C1 segment of cervical spinal cord (tissue), 14 donors: Measurements from ENCODE around the gene ERO1B.
A peak's percentile ranks its signal among the peaks of the same experiment; 100 is the strongest.

ENCODE experiments used
- DNase-seq, 14 donors: peaks; one replicate each; lab custom pipeline; 2025; lab: John Stamatoyannopoulos, UW

Gene ERO1B

GRCh38 chr1:236301080-236301957 lies 19.6 kb upstream of the ERO1B start:
- DNase-seq: no peak

DNA sequence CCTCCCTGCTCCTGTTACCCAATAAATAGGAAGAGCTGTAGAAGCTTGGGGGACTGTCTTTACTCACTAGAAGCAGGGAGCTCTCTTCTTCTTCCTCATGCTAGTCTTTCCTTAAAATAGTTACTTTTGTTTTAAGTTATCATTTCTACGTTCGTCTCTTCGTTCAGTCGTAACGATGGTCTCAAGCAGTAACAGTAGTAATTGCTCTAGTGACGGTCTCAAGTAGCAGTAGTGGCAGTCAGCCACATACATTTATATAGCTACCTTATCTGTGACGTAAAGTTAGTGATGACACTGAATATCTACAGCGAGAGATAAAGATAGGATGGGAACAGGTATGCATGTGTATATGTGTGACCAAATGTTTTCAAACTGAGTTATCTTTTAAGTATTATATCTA lies 15.4 kb upstream of the ERO1B start:
- no peak for DNase-seq

GRCh38 chr1:236292425-236292824 lies 10.7 kb upstream of the ERO1B start:
- DNase-seq: no peak

DNA sequence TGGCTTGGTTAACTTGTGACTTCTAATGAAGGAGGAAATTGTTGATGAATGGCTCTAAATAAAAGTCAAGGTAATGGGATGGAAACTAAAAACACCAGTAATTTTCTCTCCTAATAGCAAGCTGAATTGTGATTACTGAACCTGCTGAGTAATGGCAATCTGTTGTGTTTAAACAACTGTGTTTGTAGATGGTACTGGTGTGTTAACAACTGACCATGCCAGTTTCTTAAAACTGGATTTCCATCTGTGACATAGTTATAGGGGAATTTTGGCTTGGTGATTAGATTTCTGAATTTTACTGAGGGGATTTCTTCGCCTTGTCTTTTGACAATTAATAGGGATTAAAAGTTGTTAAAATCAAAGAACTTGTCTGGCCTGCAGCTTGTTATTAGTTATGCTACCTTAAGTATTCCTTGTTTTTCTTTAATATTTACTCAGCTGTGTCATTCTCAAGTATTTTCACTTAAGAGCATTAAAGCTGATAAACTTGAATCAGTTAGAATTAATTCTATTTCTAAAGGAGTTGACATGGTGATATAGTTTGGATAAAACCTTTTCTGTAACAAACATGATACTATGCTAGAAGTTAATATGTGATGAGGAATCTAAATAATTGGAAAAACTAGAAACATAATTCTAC lies 7.9 kb upstream of the ERO1B start:
- DNase-seq: no peak

DNA sequence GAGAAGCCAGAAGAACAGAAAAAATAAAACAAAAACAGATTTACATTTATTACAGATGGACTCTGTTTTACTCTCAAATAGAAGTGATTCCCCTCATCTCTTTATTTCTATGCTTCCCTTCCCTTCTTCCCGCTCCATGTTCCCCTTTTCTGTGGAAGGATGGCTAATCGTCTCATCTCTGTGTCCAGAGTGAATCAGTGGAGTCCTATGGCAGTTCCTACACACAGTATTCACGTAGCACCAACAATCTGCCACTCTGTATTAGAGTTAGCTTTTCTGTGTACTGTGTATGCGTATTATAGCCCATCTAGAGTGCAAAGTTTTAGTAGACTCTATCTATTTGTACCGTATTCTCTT lies 6.8 kb upstream of the ERO1B start:
- no peak for DNase-seq

GRCh38 chr1:236287757-236288619 lies 6.2 kb upstream of the ERO1B start:
- DNase-seq: no peak

- DNase-seq: no peak
These were observed 5.6 kb upstream of the ERO1B start for GRCh38 chr1:236287356-236287755.

DNA sequence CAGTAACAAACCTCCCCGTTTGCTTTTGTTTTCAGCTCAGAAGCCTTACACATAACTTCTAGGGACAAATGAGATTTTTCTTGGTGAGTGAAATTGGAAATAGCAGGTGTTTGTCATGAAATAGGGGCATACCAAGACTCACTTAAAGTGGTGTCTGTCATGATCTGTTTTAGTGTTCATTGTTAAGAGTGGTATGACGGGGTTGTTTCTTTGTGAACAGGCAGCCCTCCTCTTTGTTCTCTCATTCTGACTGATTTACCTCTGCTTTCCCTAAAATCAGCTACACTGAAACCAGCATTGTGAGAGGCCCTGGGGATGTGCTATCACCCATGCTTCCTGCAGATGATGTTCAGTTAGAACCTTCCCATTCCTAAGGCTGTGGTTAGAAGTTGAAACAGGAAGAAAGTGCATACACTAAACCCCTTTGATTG lies 2.5 kb upstream of the ERO1B start:
- DNase-seq: no peak

DNA sequence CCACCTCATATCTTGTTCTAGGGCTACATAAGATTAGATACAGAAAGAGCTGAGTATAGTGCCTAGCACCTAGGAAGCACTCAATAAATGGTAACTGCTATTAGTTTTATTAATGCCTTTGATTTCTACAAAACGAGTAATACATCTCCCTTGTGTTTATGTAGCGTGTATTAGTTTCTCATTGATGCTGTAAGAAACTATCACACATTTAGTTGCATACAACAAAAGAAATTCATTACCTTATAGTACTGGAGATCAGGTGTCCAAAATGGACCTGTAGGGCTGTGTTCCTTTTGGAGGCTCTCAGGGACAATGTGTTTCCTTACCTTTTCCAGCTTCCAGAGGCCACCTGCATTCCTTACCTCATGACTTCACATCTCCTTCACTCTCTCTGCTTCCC lies 961 bp upstream of the ERO1B start:
- no peak for DNase-seq

- no peak for DNase-seq
These were observed 613 bp upstream of the ERO1B start for GRCh38 chr1:236282425-236282716.

- DNase-seq: peak in 10 of 14 donors; percentile 27 to 69 (median 44)
These were observed 532 bp downstream of the ERO1B start for GRCh38 chr1:236281198-236281653.

- peak in 5 of 14 donors; percentile 23 to 65 (median 34) for DNase-seq
These were observed 1.1 kb downstream of the ERO1B start for GRCh38 chr1:236280438-236281197.

- no peak for DNase-seq
These were observed 6.2 kb downstream of the ERO1B start for GRCh38 chr1:236275586-236275985.

GRCh38 chr1:236275061-236275460 lies 6.7 kb downstream of the ERO1B start:
- DNase-seq: no peak

GRCh38 chr1:236273358-236273757 lies 8.4 kb downstream of the ERO1B start:
- no peak for DNase-seq

GRCh38 chr1:236269439-236269838 lies 12.3 kb downstream of the ERO1B start:
- DNase-seq: no peak

DNA sequence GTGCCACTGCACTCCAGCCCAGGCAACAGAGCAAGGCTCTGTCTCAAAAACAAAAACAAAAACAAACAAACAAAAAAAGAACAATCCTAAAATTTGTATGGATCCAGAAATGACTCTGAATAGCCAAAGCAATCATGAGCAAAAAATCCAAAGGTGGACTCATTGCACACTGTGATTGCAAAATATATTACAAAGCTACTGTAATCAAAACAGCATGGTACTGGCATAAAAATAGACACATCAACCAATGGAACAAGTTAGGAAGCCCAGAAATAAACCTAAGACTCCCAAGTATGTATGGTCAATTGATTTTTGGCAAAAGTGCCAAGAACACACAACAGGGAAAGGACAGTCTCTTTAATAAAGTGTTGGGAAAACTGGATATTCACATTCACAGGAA lies 19.9 kb downstream of the ERO1B start:
- no peak for DNase-seq

DNA sequence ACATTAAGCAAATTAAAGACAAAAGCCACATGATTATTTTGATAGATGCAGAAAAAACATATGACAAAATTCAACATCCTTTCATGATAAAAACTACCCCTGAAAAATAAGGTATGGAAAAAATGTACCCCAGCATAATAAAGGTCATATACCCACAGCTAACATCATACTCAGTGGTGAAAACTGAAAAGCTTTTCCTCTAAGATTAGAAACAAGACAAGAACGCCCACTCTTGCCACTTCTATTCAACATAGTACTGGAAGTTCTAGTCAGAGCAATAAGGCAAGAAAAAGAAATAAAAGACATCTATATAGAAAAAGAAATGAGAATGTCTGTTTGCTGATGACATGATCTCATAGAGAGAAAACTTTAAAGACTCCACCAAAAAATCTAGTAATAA lies 20.7 kb downstream of the ERO1B start:
- no peak for DNase-seq

- DNase-seq: no peak
These were observed 22.7 kb downstream of the ERO1B start for GRCh38 chr1:236259043-236259442.

DNA sequence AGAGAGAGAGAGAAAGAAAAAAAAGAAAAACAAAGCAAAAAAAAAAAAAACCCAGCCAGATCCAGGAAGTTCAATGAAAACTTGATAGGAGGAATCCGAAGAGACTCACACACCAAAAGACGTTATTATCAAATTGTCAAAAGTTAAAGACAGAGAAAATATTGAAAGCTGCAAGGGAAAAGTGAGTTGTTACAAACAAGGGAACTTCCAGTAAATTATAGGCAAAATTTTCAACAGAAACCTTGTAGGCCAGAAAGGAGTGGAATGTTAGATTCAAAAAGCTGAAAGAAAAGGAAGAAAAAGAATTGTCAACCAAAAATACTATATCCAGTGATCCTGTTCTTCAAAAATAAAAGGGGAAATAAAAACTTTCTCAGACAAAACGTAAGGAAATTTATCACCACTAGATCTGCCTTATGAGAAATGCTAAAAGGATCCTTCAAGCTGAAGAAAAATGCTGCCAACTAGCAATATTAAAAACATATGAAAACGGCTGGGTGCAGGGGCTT lies 23.6 kb downstream of the ERO1B start:
- DNase-seq: no peak

DNA sequence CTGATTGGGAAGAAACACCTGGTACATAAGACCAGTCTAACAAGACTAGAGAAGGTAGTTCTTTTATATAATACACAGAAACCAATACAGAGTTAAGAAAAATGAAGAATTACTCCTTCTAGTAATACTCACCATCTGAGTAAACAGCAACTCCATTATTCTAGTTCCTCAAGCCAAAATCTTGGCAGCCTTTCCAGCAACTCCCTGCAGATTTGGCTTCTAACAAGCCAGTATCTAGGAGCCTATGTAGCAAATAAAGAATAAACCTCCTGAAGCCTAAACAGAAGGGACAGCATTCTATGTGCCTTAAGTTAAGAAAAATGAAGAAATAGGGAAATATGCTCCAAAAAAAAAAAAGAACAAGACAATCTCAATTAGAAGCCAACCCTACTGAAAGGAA lies 24.5 kb downstream of the ERO1B start:
- no peak for DNase-seq
